Upper lobe of left lung (tissue), 6 donors: ENCODE measurements around the gene TSSK6. TPM values are rescaled to one million over a fixed set of nuclear protein-coding genes. Genes with fewer than 3 reads are reported as not detected.

Source experiments
- ATAC-seq, 2 donors: fragments of 200-7000 bp; cut with Tn5 transposase; one replicate each; pipeline ENCODE4 v1.9.1; 2022; ENCODE audit warnings: mild to moderate bottlenecking in 2 of 2, moderate library complexity in 2 of 2; ENCODE audit not compliant: low FRiP score in 2 of 2
- DNase-seq, 2 donors: peaks; one replicate each; pipeline ENCODE4 v3.0.0-alpha.2; 2019 to 2020
- H3K27ac ChIP-seq, 4 donors: fragments of 200-600 bp; sonication (generic); one replicate each; pipeline ENCODE4 v1.5.1; 2016 to 2019
- H3K27me3 ChIP-seq, 4 donors: fragments of 200-600 bp; sonication (generic); one replicate each; pipeline ENCODE4 v1.5.1; 2017 to 2019
- H3K36me3 ChIP-seq, 4 donors: fragments of 200-600 bp; sonication (generic); one replicate each; pipeline ENCODE4 v1.5.1; 2016 to 2019
- H3K4me1 ChIP-seq, 4 donors: fragments of 200-600 bp; sonication (generic); one replicate each; pipeline ENCODE4 v1.5.1; 2018 to 2019
- H3K4me3 ChIP-seq, 4 donors: fragments of 200-600 bp; sonication (generic); one replicate each; pipeline ENCODE4 v1.5.1; 2017 to 2019; ENCODE audit warnings: mild to moderate bottlenecking in 2 of 4, moderate library complexity in 1 of 4
- H3K9me3 ChIP-seq, 4 donors: fragments of 200-600 bp; sonication (generic); one replicate each; pipeline ENCODE4 v1.5.1; 2018 to 2019
- CTCF ChIP-seq, 6 experiments: fragments of 450-650 bp in 4 of 6; fragments of 200-600 bp in 2 of 6; sonication (generic) in 2 of 6; IDR thresholded peaks; one replicate each; pipeline ENCODE4 v1.5.1; 2016 to 2019; ENCODE audit warnings: antibody characterized with exemption in 6 of 6
- EP300 ChIP-seq, 4 donors: sonication (generic); formaldehyde crosslinking; IDR thresholded peaks; one replicate each; pipeline ENCODE4 v1.5.1; 2017; ENCODE audit warnings: antibody characterized with exemption in 4 of 4, control low read depth in 2 of 4
- POLR2A ChIP-seq, 4 donors: fragments of 450-650 bp; IDR thresholded peaks; one replicate each; pipeline ENCODE4 v1.5.1; 2016 to 2017; ENCODE audit warnings: antibody characterized with exemption in 4 of 4, mild to moderate bottlenecking in 2 of 4
- POLR2AphosphoS5 ChIP-seq, 2 donors: sonication (generic); formaldehyde crosslinking; IDR thresholded peaks; one replicate each; pipeline ENCODE4 v1.5.1; 2017; ENCODE audit warnings: antibody characterized with exemption in 2 of 2
- WGBS, 2 donors: methylation state at CpG; one replicate each; pipeline ENCODE4 v1.1.5; 2017 to 2018; 5-methylcytosine and 5-hydroxymethylcytosine counted together
- total RNA-seq, 6 donors: library from RNA; depleted of rRNA in 4 of 6; stranded (reverse); fragments of >200 nt in 4 of 6; gene quantifications; one replicate each; pipeline versions ENCODE4 v1.1.0 to v1.2.1, GENCODE V29; 2016 to 2021
- donor health status: DM: no; HTN: no; CAD: no; lungs with moderate emphysema.
- donor health status: DM: no; HTN: yes; CAD: no; lungs with severe emphysema.

TSSK6 gene
- total RNA-seq, 6 donors from 2014 or later, result 1.7 to 7.3 (median 3.1) TPM

GRCh38 chr19:19553670-19554069 is 38.3 kb upstream of the TSSK6 start:
- no peak overlapping the region for H3K27ac ChIP-seq
- no peaks in the 10 kb centered on the region for H3K4me1 ChIP-seq
- H3K9me3 ChIP-seq, result no peaks in the 10 kb centered on the region
- no peaks in the 10 kb centered on the region for H3K36me3 ChIP-seq
- no peaks in the 10 kb centered on the region for H3K27me3 ChIP-seq
- no peak overlapping the region for H3K4me3 ChIP-seq
- TF ChIP-seq CTCF (IDR thresholded peaks at IDR 0.05), result no peak
- no peak for TF ChIP-seq EP300 (IDR thresholded peaks at IDR 0.05)
- TF ChIP-seq POLR2AphosphoS5 (IDR thresholded peaks at IDR 0.05), result no peak
- TF ChIP-seq POLR2A (IDR thresholded peaks at IDR 0.05), result no peak
- DNase-seq, result no peak
- 87 to 89% methylated on average over 10 of the region's 10 CpGs for WGBS, 2 donors
- ATAC-seq, result no peak

GRCh38 chr19:19552798-19553197 is 37.5 kb upstream of the TSSK6 start:
- TF ChIP-seq CTCF (IDR thresholded peaks at IDR 0.05) (peak; percentile 45 to 71 (median 56)), POLR2A (IDR thresholded peaks at IDR 0.05) (no peak), POLR2AphosphoS5 (IDR thresholded peaks at IDR 0.05) (no peak), EP300 (IDR thresholded peaks at IDR 0.05) (no peak)
- 52 to 60% methylated on average over 1 to 6 of the region's 6 CpGs for WGBS, 2 donors
- H3K4me1 ChIP-seq, result no peaks in the 10 kb centered on the region
- DNase-seq (peak in 1 of 2 donors; percentile 82), ATAC-seq (peak; percentile 17 to 32)
- H3K27me3 ChIP-seq, result no peaks in the 10 kb centered on the region
- no peaks in the 10 kb centered on the region for H3K9me3 ChIP-seq
- H3K27ac ChIP-seq, result no peak overlapping the region
- no peaks in the 10 kb centered on the region for H3K36me3 ChIP-seq
- H3K4me3 ChIP-seq, result no peak overlapping the region

GRCh38 chr19:19551853-19552192 is 36.5 kb upstream of the TSSK6 start:
- 66 to 73% methylated on average over 3 to 14 of the region's 14 CpGs for WGBS, 2 donors
- DNase-seq, result no peak
- TF ChIP-seq POLR2A (IDR thresholded peaks at IDR 0.05) (no peak), CTCF (IDR thresholded peaks at IDR 0.05) (no peak), POLR2AphosphoS5 (IDR thresholded peaks at IDR 0.05) (no peak), EP300 (IDR thresholded peaks at IDR 0.05) (no peak)
- no peaks in the 10 kb centered on the region for H3K27me3 ChIP-seq
- H3K4me1 ChIP-seq, result no peaks in the 10 kb centered on the region
- H3K9me3 ChIP-seq, result no peaks in the 10 kb centered on the region
- no peak overlapping the region for H3K4me3 ChIP-seq
- H3K36me3 ChIP-seq, result no peaks in the 10 kb centered on the region
- no peak overlapping the region for H3K27ac ChIP-seq
- no peak for ATAC-seq

GRCh38 chr19:19550972-19551852 is 35.9 kb upstream of the TSSK6 start:
- 75 to 77% methylated on average over 6 to 10 of the region's 10 CpGs for WGBS, 2 donors
- H3K36me3 ChIP-seq, result no peaks in the 10 kb centered on the region
- no peak overlapping the region for H3K4me3 ChIP-seq
- ATAC-seq (no peak), DNase-seq (no peak)
- H3K9me3 ChIP-seq, result no peaks in the 10 kb centered on the region
- TF ChIP-seq POLR2AphosphoS5 (IDR thresholded peaks at IDR 0.05) (no peak), POLR2A (IDR thresholded peaks at IDR 0.05) (no peak), CTCF (IDR thresholded peaks at IDR 0.05) (no peak), EP300 (IDR thresholded peaks at IDR 0.05) (no peak)
- no peaks in the 10 kb centered on the region for H3K4me1 ChIP-seq
- no peak overlapping the region for H3K27ac ChIP-seq
- H3K27me3 ChIP-seq, result no peaks in the 10 kb centered on the region

- 55 to 69% methylated on average over 3 to 4 of the region's 8 CpGs for WGBS, 2 donors
- Histone ChIP-seq H3K4me3 (no peak overlapping the region), H3K36me3 (no peaks in the 10 kb centered on the region), H3K4me1 (no peaks in the 10 kb centered on the region), H3K27me3 (no peaks in the 10 kb centered on the region), H3K27ac (no peak overlapping the region), H3K9me3 (no peaks in the 10 kb centered on the region)
- ATAC-seq (no peak), DNase-seq (no peak)
- TF ChIP-seq EP300 (IDR thresholded peaks at IDR 0.05) (no peak), POLR2AphosphoS5 (IDR thresholded peaks at IDR 0.05) (no peak), POLR2A (IDR thresholded peaks at IDR 0.05) (no peak), CTCF (IDR thresholded peaks at IDR 0.05) (no peak)
These were observed 35.2 kb upstream of the TSSK6 start for GRCh38 chr19:19550485-19550929.
